GM15510 (cell line): ENCODE data around the gene VAV3.

Experiments used
- POLR2A ChIP-seq: IDR thresholded peaks from 3 replicates; pipeline ENCODE4 v1.6.1; 2011; ENCODE audit warnings: borderline replicate concordance; ENCODE audit not compliant: insufficient read length; ENCODE audit errors: extremely low read depth

VAV3 gene

DNA sequence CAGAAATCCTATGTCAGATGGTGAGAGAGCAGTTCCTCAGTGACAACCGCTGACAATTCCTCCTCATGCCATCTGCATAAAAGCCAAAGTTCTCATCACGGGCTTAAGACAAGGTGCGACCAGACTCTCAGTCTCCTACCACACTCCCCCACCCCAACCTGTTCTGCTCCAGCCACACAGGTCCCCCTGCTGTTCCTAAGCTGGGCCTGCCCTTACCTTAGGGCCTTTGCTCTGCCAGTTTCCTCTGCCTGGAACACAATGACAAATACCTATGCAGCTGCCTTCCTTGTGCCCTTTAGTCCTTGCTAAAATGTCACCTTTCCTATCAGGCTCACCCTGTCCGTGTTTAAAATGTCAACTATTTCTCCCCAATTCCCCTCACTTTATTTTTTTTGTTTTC lies 441.9 kb downstream of the VAV3 start:
- TF ChIP-seq POLR2A, result no peak
